NCI-H1417 treated with DMSO at 0.1 percent for 48 hours (cell line): ENCODE data around the gene GABRE.

Source experiments
- DNase-seq: peaks from one replicate; lab custom pipeline; 2025; lab: John Stamatoyannopoulos, UW

Gene GABRE

GRCh38 chrX:151974336-151975227 lies at the start of gene GABRE:
GABRE (minus strand) TSS chrX:151974676; CDS start chrX:151974625, 51 bp downstream.
- DNase-seq, result no peak

DNA sequence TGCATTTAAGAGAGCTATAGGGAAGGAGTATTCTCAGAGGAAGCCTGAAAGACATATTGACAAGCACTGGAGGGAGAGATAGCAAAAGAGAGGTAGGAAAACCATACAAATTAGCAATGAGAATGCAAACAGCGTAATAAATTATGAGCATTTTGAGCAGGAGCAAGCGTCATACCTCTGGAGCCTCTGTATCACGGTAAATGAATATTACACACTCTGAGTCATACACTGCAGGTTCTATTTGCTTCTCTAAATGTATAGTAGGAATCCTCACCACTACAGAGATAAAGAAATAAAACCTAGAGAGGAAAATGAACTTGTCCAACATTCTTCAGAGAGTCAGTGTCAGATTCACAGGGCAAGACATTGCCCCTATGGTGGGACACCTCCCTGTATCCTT lies 46.4 kb upstream of the GABRE start:
- DNase-seq, result no peak

DNA sequence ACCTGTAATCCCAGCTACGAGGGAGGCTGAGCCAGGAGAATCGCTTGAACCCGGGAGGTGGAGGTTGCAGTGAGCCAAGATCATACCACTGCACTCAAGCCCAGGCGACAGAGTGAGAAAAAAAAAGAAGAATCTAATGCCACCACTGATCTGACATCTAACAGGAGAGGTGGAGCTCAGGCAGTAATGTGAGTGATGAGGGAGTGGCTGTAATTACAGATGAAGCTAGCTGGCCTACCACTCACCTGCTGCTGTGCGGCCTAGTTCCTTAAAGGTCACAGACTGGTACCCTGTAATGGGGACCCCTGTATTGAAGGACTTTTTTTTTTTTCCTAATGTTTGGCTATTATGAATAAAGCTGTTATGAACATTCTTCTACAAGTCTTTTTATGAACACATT lies 25.3 kb upstream of the GABRE start:
- no peak for DNase-seq

DNA sequence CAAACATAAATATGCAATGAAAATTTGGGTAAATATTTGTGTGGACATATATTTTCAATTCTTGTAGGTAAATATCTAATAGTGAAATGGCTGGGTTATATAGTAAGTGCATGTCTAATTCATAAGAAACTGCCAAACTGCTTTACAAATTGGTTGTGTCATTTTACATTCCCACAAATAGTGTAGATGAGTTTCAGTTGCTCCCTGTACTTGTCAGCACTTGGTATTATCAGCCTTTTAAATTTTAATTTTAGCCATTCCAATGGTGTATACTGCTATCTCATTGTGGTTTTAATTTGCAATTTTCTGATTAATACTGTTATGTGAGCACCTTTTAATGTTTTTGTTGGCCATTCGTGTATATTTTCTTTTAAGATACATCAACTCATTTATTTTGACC lies 23.1 kb upstream of the GABRE start:
- DNase-seq, result no peak

- no peak for DNase-seq
These were observed 21.9 kb upstream of the GABRE start for GRCh38 chrX:151996347-151996746.

- no peak for DNase-seq
These were observed 20.0 kb upstream of the GABRE start for GRCh38 chrX:151994476-151994875.

DNA sequence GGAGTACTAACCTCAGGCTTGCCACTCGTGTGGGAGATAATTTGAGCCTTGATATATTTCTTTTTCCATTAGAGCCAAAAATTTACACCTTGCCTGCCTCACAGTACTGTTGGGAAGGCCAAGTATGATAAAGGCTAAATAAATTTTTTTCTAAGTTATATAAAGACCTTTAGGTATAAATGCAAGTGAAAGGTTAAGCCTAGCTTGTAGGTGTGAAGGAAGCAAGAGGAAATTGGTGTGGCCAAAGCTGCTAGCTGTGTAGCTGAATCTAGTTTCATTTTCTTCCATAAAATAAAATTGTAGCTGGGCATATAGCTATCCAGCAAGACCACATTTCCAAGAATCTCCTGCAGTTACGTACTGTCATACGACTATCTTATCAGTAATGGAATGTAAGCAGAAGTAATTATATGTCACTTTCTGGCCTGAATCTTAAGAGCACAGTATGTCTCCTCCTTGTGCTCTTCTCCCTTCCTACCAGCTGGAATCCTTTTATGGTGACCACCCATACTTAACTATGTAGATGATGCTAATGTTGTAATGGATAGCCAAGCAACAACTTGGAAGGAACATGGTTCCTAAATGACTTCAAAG lies 14.3 kb upstream of the GABRE start:
- DNase-seq, result no peak

DNA sequence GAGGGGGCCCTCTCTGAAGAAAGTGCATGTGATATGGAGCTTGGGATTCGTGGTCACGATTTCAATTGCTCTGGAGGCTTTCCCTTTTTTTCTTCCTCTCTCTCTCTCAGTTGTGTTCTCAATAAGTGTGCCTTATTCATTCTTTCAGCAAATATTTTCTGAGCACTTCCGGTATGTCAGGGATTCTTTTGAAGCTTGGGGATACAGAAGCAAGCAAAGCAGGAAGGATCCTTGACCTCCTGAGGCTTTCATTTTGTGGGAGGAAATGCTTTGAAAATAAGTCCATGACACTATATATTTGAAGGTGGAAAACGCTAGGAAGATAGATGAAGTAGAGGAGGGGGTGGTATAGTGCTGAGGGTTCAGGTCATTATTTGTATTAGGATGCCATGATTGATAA lies 12.6 kb upstream of the GABRE start:
- no peak for DNase-seq

DNA sequence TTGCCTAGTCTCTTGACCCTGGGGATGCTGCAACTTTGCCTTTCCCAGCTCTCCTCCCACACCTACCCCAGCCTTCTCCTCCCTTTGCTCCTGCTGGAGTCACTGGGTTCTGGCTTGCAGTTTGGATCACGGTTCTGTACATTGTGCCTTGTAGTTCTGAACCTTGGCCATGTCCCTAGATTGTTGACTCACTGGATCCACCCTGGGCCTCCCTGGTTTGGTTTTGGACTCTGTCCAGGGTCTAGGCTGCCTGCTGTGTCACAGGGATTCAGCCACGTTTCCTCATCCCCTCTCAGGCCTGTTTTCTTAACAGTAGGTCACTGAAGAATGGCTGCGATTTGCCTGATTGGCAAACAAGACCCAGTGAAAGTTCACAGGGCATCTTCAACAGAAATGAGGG lies 11.5 kb upstream of the GABRE start:
- DNase-seq, result no peak

DNA sequence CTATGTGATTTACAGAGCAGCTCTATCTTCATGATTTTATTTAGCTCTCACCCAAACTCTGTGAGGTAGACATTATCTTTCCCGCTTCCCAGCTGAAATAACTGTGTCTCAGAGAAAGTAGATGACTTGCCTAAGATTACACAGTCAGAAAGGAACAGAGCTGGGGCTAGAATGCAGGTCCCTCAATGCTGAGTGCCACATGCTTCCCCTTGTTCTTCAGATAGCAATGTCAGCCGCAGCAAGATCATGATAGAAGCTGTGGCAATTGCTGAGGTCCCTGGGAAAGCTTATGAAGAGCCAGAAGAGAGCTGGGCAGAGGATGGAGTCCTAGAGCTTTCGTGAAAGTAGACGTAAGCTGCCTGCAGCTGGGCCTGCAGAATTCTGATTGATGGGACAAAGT lies 11.1 kb upstream of the GABRE start:
- DNase-seq, result no peak

GRCh38 chrX:151984902-151985301 lies 10.4 kb upstream of the GABRE start:
- no peak for DNase-seq

GRCh38 chrX:151984328-151984727 lies 9.9 kb upstream of the GABRE start:
- DNase-seq, result no peak

DNA sequence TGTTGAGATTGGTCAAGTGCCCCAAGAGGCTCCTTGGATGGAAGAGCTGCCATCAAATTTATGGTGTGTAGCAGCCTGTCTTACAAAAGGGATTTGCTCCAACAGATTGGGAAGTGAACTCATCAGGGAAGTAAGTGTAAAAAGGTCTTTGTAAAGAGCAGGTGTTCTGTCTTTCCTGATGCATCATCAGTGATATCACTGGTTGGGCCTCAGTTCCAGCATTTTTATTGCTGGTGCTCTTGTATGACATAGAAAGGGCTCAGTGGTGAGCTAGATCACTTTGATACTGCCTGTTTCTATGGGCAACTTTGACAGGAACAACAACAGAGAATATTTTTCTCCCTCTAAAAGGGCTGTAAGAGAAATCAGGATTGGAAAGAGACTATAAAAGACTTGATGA lies 8.7 kb upstream of the GABRE start:
- DNase-seq, result no peak

GRCh38 chrX:151982222-151982621 lies 7.7 kb upstream of the GABRE start:
- no peak for DNase-seq

DNA sequence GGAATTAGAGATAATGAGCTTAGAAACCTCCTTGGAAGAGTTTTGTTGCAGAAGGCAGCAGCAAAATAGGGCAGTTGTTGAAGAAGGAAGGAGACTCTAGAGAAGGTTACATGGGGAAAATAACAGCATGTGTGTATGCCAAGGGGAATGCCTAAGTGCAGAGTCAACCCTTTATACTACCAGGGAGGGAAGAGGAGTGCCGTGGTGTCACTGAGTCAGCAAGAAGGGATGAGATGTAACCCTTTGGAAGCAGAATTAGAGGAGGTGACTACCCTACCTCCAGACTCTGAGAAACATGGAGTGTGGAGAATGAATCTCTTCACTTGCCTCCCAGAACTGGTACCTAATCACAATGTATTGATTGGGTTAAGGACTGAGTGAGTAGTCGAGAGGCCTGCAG lies 6.7 kb upstream of the GABRE start:
- DNase-seq, result no peak

- no peak for DNase-seq
These were observed 3.4 kb upstream of the GABRE start for GRCh38 chrX:151977923-151978322.

GRCh38 chrX:151977009-151977408 lies 2.5 kb upstream of the GABRE start:
- DNase-seq, result no peak

DNA sequence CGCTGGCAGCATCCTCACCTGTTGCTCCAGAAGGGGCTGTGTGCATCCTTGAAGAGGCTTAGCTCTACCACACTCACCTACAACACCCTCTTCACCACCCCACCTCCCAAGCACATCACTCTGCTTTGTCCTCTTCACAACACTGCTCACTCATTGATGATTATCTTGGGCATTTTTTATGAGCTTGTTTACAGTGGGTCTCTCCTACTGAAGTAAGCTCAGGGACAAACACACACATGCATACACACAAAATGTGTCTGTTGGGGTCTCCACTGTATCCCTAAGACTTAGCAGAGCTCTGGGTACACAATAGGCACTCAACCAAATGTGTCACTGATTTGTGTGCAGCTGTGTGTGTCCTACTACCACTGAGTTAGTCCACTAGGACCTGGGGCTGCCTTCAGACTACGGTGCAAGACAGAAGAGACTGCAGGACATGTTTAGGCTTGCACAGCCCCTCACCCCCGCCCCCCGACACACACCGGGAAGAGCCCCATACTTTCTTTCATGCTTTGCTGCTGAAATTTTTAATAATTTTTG lies 1.3 kb upstream of the GABRE start:
- DNase-seq, result no peak

- no peak for DNase-seq
These were observed 735 bp upstream of the GABRE start for GRCh38 chrX:151975228-151975593.

DNA sequence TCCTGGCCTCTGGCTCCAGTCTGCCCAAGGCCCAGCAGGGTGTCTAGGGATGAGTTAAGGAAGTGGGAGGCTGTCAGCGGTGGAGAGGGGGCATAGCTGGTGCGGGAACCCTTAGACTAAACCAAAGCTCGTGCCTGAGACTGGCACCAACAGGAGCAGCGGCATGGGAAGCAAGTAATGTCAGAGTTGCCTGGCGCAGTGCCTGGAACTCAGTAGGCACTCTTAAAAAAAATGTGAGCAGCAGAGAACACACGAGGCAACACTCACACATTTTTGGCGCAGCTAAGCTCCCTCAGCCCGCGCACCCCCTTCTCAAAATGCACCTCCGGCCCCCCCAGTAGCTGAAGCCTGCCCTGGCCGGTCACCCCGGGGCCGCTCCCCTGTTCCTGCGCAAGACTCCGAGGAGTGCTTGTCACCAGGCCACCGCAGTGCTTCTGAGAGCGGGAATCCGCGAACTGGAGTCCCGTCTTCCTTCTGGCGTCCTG lies 583 bp downstream of the GABRE start:
- DNase-seq, result no peak

- no peak for DNase-seq
These were observed 1.3 kb downstream of the GABRE start for GRCh38 chrX:151973060-151973661.

GRCh38 chrX:151970661-151971060 lies 3.8 kb downstream of the GABRE start:
- DNase-seq, result no peak

GRCh38 chrX:151970027-151970426 lies 4.4 kb downstream of the GABRE start:
- no peak for DNase-seq
